Measurements from ENCODE around the gene FLYWCH2. TPM values are rescaled to one million over a fixed set of nuclear protein-coding genes. Genes with fewer than 3 reads are reported as not detected.
A peak's percentile ranks its signal among the peaks of the same experiment; 100 is the strongest.

FLYWCH2 gene
- total and polyA plus RNA-seq, 9 of the 15 experiments (the other 6 are each of a cell fraction or from before 2014, with no cell fraction given): 0.70 to 55.5 (median 7.6) TPM

- ChIA-PET POLR2A (interaction anchor here (0.5 to 1.2 kb wide), 2 partner anchors 26 to 64 kb away, joined by 3 to 4 read pairs; partner anchors contain the start of gene FLYWCH2), CTCF (ENCODE audit: low intra/inter-chr PET ratio) (no interaction called here)
- DNase-seq (ENCODE audit: extremely low read depth in 1 of 4, low spot score in 3 of 4) (no peak), ATAC-seq (no peak), FAIRE-seq (no peak)
- Histone ChIP-seq H3K79me2 (ENCODE audit: control insufficient read depth, insufficient read depth, low read length) (no peaks in the 10 kb centered on the region), H2AFZ (ENCODE audit: low read depth, low read length) (no peak overlapping the region), H3K9me3 (replicated peaks; ENCODE audit: control insufficient read depth, insufficient read depth, low read depth, low read length) (peaks cover 7% of the 10 kb centered on the region), H3K9ac (ENCODE audit: insufficient read depth in 1 of 2, low read depth in 2 of 2, low read length in 2 of 2) (no peak overlapping the region), H3K36me3 (ENCODE audit: control insufficient read depth, insufficient read depth, low read length) (no peaks in the 10 kb centered on the region), H3K4me1 (replicated peaks in 1 of 2; ENCODE audit: control insufficient read depth in 2 of 2, insufficient read depth in 2 of 2, low read length in 2 of 2) (peaks cover 0 to 50% of the 10 kb centered on the region in 2 experiments; a peak in 3 of 5 replicates), H3K27me3 (ENCODE audit: control insufficient read depth in 2 of 2, insufficient read depth in 2 of 2, low read length in 2 of 2) (peaks cover 0 to 28% of the 10 kb centered on the region in 2 experiments; a peak in 1 of 5 replicates), H3K4me3 (no peak overlapping the region), H3K9me1 (ENCODE audit: control insufficient read depth, insufficient read depth, low read length) (no peaks in the 10 kb centered on the region), H3K27ac (ENCODE audit: extremely low read depth, low read depth, low read length) (no peak overlapping the region), H4K20me1 (replicated peaks; ENCODE audit: control insufficient read depth, insufficient read depth, low read length) (no peaks in the 10 kb centered on the region), H3K4me2 (ENCODE audit: insufficient read depth, low read length) (no peak overlapping the region)
- in situ Hi-C loops (cut with MboI): no loop called here
- peak; percentile 29; the same call in 1 of the 2 replicates for TF ChIP-seq ZBTB7A (IDR thresholded peaks at IDR 0.05; ENCODE audit: borderline replicate concordance, control insufficient read depth, low read depth, low read length)
- TF ChIP-seq NFYB (IDR thresholded peaks at IDR 0.05; ENCODE audit: extremely low read depth, insufficient read length): no peak
- intact Hi-C loops (cut with micrococcal nuclease): no loop called here
- no TSS peak for BruUV-seq (replicated peaks)
- WGBS (ENCODE audit: insufficient coverage, low coverage, missing lambda C conversion rate): 14% methylated on average over 7 of the region's 24 CpGs
These were observed 26.1 kb upstream of the FLYWCH2 start for GRCh38 chr16:2856686-2857450.
